ENCODE data around the gene NUTM2G.
"Not testable (repeated sequence)": the region's sequence is repeated elsewhere in the genome, so short reads cannot be mapped to it uniquely, and the experiment has no call there.

NUTM2G gene

GRCh38 chr9:96928543-96928942 lies at the start of gene NUTM2G:
Gene NUTM2G, plus strand, starts transcription at chr9:96928843. Its CDS starts 182 bp downstream, at chr9:96929025.
- DNase-seq: not testable (repeated sequence)

- no peak for DNase-seq
These were observed 44.7 kb upstream of the NUTM2G start for GRCh38 chr9:96883922-96884321.

GRCh38 chr9:96884443-96884842 lies 44.2 kb upstream of the NUTM2G start:
- DNase-seq: peak; percentile 66 to 86

- DNase-seq: no peak
These were observed 43.2 kb upstream of the NUTM2G start for GRCh38 chr9:96885424-96885823.

- no peak for DNase-seq
These were observed 40.1 kb upstream of the NUTM2G start for GRCh38 chr9:96888591-96888990.

- no peak for DNase-seq
These were observed 36.5 kb upstream of the NUTM2G start for GRCh38 chr9:96892131-96892530.

GRCh38 chr9:96900010-96900409 lies 28.6 kb upstream of the NUTM2G start:
- DNase-seq: not testable (repeated sequence)

- not testable (repeated sequence) for DNase-seq
These were observed 23.5 kb upstream of the NUTM2G start for GRCh38 chr9:96904947-96905722.

- DNase-seq: not testable (repeated sequence)
These were observed 20.2 kb upstream of the NUTM2G start for GRCh38 chr9:96908479-96908878.

- not testable (repeated sequence) for DNase-seq
These were observed 13.1 kb upstream of the NUTM2G start for GRCh38 chr9:96915539-96915938.

GRCh38 chr9:96916531-96916930 lies 12.1 kb upstream of the NUTM2G start:
- not testable (repeated sequence) for DNase-seq

- not testable (repeated sequence) for DNase-seq
These were observed 10.1 kb upstream of the NUTM2G start for GRCh38 chr9:96918550-96918949.

- not testable (repeated sequence) for DNase-seq
These were observed 7.8 kb upstream of the NUTM2G start for GRCh38 chr9:96920803-96921202.

- not testable (repeated sequence) for DNase-seq
These were observed 3.1 kb upstream of the NUTM2G start for GRCh38 chr9:96925587-96925986.

GRCh38 chr9:96931665-96932064 lies 3.0 kb downstream of the NUTM2G start:
- not testable (repeated sequence) for DNase-seq

GRCh38 chr9:96934097-96934496 lies 5.5 kb downstream of the NUTM2G start:
- not testable (repeated sequence) for DNase-seq

GRCh38 chr9:96934706-96935105 lies 6.1 kb downstream of the NUTM2G start:
- not testable (repeated sequence) for DNase-seq

- not testable (repeated sequence) for DNase-seq
These were observed 6.8 kb downstream of the NUTM2G start for GRCh38 chr9:96935401-96935800.

- not testable (repeated sequence) for DNase-seq
These were observed 8.8 kb downstream of the NUTM2G start for GRCh38 chr9:96937442-96937841.

GRCh38 chr9:96938957-96939665 lies 10.5 kb downstream of the NUTM2G start:
- DNase-seq: not testable (repeated sequence)

- not testable (repeated sequence) for DNase-seq
These were observed 12.3 kb downstream of the NUTM2G start for GRCh38 chr9:96940982-96941381.

- DNase-seq: not testable (repeated sequence)
These were observed 13.0 kb downstream of the NUTM2G start for GRCh38 chr9:96941628-96942027.

- not testable (repeated sequence) for DNase-seq
These were observed 13.5 kb downstream of the NUTM2G start for GRCh38 chr9:96942181-96942580.

- not testable (repeated sequence) for DNase-seq
These were observed 20.7 kb downstream of the NUTM2G start for GRCh38 chr9:96949346-96949745.
